Osteocyte (in vitro differentiated cells): ENCODE data around the gene NRCAM. TPM values are rescaled to one million over a fixed set of nuclear protein-coding genes. Genes with fewer than 3 reads are reported as not detected.

Source experiments
- DNase-seq: peaks from one replicate; pipeline ENCODE4 v3.0.0; 2021; ENCODE audit warnings: mixed read lengths; ENCODE audit not compliant: unreplicated experiment; ENCODE audit errors: extremely low spot score
- H3K27ac Mint-ChIP-seq: one replicate; pipeline ENCODE4 v1.8.0; 2021; ENCODE audit warnings: mild to moderate bottlenecking, mixed read lengths; ENCODE audit not compliant: unreplicated experiment
- H3K27me3 Mint-ChIP-seq: one replicate; pipeline ENCODE4 v1.8.0; 2021; ENCODE audit warnings: mixed read lengths; ENCODE audit not compliant: unreplicated experiment
- H3K36me3 Mint-ChIP-seq: one replicate; pipeline ENCODE4 v1.8.0; 2021; ENCODE audit warnings: mixed read lengths; ENCODE audit not compliant: unreplicated experiment
- H3K4me1 Mint-ChIP-seq: one replicate; pipeline ENCODE4 v1.8.0; 2021; ENCODE audit warnings: mixed read lengths; ENCODE audit not compliant: unreplicated experiment
- H3K4me3 Mint-ChIP-seq: one replicate; pipeline ENCODE4 v1.8.0; 2021; ENCODE audit warnings: mild to moderate bottlenecking, moderate library complexity, mixed read lengths; ENCODE audit not compliant: unreplicated experiment
- H3K9me3 Mint-ChIP-seq: one replicate; pipeline ENCODE4 v1.8.0; 2021; ENCODE audit warnings: mixed read lengths; ENCODE audit not compliant: unreplicated experiment
- CTCF ChIP-seq: fragments of 200-600 bp; sonication (generic); IDR thresholded peaks from 2 replicates; pipeline ENCODE4 v1.5.0; 2021; ENCODE audit warnings: antibody characterized with exemption, mild to moderate bottlenecking, moderate library complexity
- total RNA-seq: library from RNA; stranded (reverse); gene quantifications from 2 replicates; pipeline ENCODE4 v1.2.1, GENCODE V29; 2021

NRCAM gene
- total RNA-seq, 1 donor from 2014 or later: 81.8 TPM

GRCh38 chr7:108430664-108431063, 25.6 kb downstream of the NRCAM start:
- Mint-ChIP-seq H3K9me3 (peaks cover 6% of the 10 kb centered on the region), H3K27me3 (no peaks in the 10 kb centered on the region)

GRCh38 chr7:108427766-108428165, 28.5 kb downstream of the NRCAM start:
- Mint-ChIP-seq H3K36me3 (peaks cover 5% of the 10 kb centered on the region), H3K27me3 (no peaks in the 10 kb centered on the region), H3K4me1 (peaks cover 8% of the 10 kb centered on the region), H3K4me3 (no peak overlapping the region), H3K9me3 (no peaks in the 10 kb centered on the region), H3K27ac (no peak overlapping the region)
- DNase-seq: no peak
- TF ChIP-seq CTCF: no peak

More at GRCh38 chr7:108430664-108431063, 25.6 kb downstream of the NRCAM start:
- Mint-ChIP-seq H3K4me3 (no peak overlapping the region), H3K27ac (no peak overlapping the region), H3K36me3 (peaks cover 9% of the 10 kb centered on the region), H3K4me1 (peaks cover 14% of the 10 kb centered on the region)
- no peak for TF ChIP-seq CTCF
- DNase-seq: no peak

GRCh38 chr7:108425714-108426275, 30.4 kb downstream of the NRCAM start:
- TF ChIP-seq CTCF: no peak
- Mint-ChIP-seq H3K36me3 (peaks cover 2% of the 10 kb centered on the region), H3K4me1 (peaks cover 20% of the 10 kb centered on the region), H3K4me3 (no peak overlapping the region), H3K9me3 (no peaks in the 10 kb centered on the region), H3K27ac (no peak overlapping the region), H3K27me3 (no peaks in the 10 kb centered on the region)
- DNase-seq: no peak

- H3K27me3 Mint-ChIP-seq: no peaks in the 10 kb centered on the region
- H3K27ac Mint-ChIP-seq: no peak overlapping the region
- peaks cover 38% of the 10 kb centered on the region for H3K4me1 Mint-ChIP-seq
- no peak for TF ChIP-seq CTCF
- no peak for DNase-seq
- peaks cover 2% of the 10 kb centered on the region for H3K36me3 Mint-ChIP-seq
- no peak overlapping the region for H3K4me3 Mint-ChIP-seq
- no peaks in the 10 kb centered on the region for H3K9me3 Mint-ChIP-seq
These were observed 32.2 kb downstream of the NRCAM start for GRCh38 chr7:108424013-108424412.

- Mint-ChIP-seq H3K27me3 (no peaks in the 10 kb centered on the region), H3K4me1 (peaks cover 42% of the 10 kb centered on the region), H3K36me3 (peaks cover 2% of the 10 kb centered on the region)
These were observed 32.9 kb downstream of the NRCAM start for GRCh38 chr7:108423089-108423989.

More at GRCh38 chr7:108423089-108423989, 32.9 kb downstream of the NRCAM start:
- Mint-ChIP-seq H3K27ac (no peak overlapping the region), H3K9me3 (no peaks in the 10 kb centered on the region), H3K4me3 (no peak overlapping the region)
- no peak for TF ChIP-seq CTCF
- DNase-seq: no peak
